ENCODE measurements around the gene DGLUCY.

The DGLUCY gene

GRCh38 chr14:91230397-91231035, 116.6 kb downstream of the DGLUCY start:
- TF ChIP-seq, protein P1, sequence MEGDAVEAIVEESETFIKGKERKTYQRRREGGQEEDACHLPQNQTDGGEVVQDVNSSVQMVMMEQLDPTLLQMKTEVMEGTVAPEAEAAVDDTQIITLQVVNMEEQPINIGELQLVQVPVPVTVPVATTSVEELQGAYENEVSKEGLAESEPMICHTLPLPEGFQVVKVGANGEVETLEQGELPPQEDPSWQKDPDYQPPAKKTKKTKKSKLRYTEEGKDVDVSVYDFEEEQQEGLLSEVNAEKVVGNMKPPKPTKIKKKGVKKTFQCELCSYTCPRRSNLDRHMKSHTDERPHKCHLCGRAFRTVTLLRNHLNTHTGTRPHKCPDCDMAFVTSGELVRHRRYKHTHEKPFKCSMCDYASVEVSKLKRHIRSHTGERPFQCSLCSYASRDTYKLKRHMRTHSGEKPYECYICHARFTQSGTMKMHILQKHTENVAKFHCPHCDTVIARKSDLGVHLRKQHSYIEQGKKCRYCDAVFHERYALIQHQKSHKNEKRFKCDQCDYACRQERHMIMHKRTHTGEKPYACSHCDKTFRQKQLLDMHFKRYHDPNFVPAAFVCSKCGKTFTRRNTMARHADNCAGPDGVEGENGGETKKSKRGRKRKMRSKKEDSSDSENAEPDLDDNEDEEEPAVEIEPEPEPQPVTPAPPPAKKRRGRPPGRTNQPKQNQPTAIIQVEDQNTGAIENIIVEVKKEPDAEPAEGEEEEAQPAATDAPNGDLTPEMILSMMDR (IDR thresholded peaks at IDR 0.05; ENCODE audit: low read depth, low read length): no peak
- DNase-seq (ENCODE audit: extremely low read depth, low read depth): no peak

DNA sequence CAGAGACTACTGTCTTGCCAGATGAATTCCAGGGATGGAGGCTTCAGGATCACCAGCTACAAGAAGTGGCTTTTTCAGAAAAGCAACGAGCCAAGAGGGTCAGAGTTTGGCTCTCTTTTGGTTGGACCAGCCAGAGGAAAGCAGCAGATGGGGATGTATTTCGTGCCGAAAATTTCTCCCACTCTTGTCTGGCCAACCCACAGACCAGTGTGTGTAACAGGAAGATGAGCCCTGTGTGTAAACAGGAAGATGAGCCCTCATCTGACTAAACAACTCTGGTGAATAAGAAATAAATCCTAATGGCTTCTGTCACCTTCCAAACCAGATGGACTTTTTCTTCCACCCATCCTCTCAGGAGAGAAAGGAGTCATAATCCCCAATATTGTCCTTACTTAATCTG, 117.6 kb downstream of the DGLUCY start:
- TF ChIP-seq, protein P1 (IDR thresholded peaks at IDR 0.05; ENCODE audit: low read depth, low read length): no peak
- DNase-seq (ENCODE audit: extremely low read depth, low read depth): no peak

DNA sequence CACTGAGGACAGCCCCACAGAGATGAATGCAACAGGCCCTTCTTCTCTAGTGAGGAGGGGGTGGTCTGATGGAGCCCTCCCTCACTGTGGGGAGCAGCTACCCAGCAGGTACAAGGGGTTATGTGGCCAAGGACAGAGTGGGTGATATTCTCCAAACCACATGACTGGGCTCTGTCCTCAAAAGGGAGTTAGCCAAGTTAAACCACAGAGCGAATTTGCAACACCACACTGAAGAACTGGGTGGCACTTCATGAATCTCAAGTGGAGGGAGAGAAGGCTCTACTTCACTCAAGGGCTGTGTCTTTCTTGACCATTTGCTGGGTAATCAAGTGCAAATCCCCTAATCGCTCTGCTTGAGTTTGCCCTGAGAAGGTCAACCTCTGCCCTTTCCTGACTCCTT, 118.2 kb downstream of the DGLUCY start:
- no peak for DNase-seq (ENCODE audit: extremely low read depth, low read depth)
- TF ChIP-seq, protein P1 (IDR thresholded peaks at IDR 0.05; ENCODE audit: low read depth, low read length): no peak

GRCh38 chr14:91232603-91233002, 118.7 kb downstream of the DGLUCY start:
- no peak for DNase-seq (ENCODE audit: extremely low read depth, low read depth)
- TF ChIP-seq, protein P1 (IDR thresholded peaks at IDR 0.05; ENCODE audit: low read depth, low read length): no peak

DNA sequence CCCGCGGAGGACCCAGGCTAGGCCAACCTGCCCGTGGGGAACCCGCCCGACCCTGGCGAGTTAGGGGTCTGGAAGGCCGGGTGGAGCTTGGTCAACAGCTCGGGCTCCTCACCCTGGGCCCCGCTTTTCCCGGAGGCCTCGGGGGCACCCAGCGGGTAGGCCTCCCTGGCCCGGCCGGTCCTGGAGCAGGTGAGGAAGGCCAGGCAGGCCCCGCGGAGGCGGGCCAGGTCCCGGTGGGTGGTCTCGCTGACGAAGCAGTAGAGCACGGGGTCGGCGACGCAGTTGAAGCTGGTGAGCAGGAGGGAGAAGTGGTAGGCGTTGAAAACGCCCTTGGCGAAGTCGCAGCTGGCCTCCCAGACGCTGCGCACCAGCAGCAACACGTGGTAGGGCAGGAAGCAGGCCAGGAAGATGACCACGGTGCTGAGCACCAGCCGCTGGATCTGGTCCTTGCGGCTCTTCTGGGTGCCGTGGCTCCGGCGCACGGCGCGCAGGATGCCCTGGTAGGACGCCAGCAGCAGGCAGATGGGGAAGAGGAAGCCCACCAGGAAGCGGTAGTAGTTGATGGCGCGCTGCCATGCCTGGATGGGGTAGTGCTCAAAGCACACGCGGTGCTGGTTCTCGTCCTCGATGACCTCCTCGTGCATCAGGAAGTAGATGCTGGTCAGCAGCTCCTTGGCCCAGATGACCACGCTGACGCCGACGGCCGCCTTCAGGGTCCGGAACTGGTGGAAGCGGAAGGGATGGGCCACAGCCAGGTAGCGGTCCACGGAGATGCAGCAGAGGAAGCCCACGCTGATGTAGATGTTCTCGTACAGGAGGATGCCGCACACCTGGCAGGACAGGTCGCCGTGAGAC, 120.3 kb downstream of the DGLUCY start:
- DNase-seq (ENCODE audit: extremely low read depth, low read depth): no peak
- TF ChIP-seq, protein P1 (IDR thresholded peaks at IDR 0.05; ENCODE audit: low read depth, low read length): no peak

- DNase-seq (ENCODE audit: extremely low read depth, low read depth): no peak
- TF ChIP-seq, protein P1 (IDR thresholded peaks at IDR 0.05; ENCODE audit: low read depth, low read length): no peak
Observed at GRCh38 chr14:91234791-91235114, 120.9 kb downstream of the DGLUCY start.

GRCh38 chr14:91235841-91236240, 122.0 kb downstream of the DGLUCY start:
- DNase-seq (ENCODE audit: extremely low read depth, low read depth): no peak
- TF ChIP-seq, protein P1 (IDR thresholded peaks at IDR 0.05; ENCODE audit: low read depth, low read length): no peak

Measured in AG09319 (cell line).